PC-9 (cell line): ENCODE data around the gene TMEM125.

Source experiments
- CTCF ChIP-seq: fragments of 200-600 bp; sonication (generic); conservative IDR thresholded peaks from 2 replicates; pipeline ENCODE4 v1.6.1; 2017; ENCODE audit warnings: mixed run types, antibody characterized with exemption, mild to moderate bottlenecking, moderate library complexity
- EZH2 ChIP-seq: fragments of 200-600 bp; sonication (generic); IDR thresholded peaks from 2 replicates; pipeline ENCODE4 v1.8.0; 2017; ENCODE audit warnings: antibody characterized with exemption, low read depth

DNA sequence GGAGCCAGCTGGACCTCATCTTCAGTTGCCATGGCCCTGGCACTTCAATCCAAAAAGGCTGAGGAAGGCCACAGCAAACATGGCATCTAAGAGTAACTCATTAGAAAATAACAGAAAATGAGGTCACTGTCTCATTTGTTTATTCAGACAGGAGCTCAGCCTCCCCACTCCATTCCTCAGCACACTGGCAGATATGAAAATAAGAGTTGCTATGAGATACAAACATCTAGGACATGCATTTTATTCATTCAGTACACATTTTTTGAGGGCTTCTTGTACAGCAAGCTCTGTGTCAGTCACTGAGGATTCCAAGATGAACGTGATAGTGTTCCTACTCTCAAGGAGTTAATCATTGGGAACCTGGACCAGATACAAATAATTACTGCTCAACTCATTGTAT, 32.7 kb upstream of the TMEM125 start:
- TF ChIP-seq CTCF (no peak), EZH2 (no peak)
